Endothelial cell of umbilical vein (primary cell): ENCODE data around the gene PTPRT. TPM values are rescaled to one million over a fixed set of nuclear protein-coding genes. Genes with fewer than 3 reads are reported as not detected.

Source experiments
- BruUV-seq: library from RNA; stranded (reverse); fragments of 400-500 nt; replicated peaks from 2 replicates; lab custom pipeline; 2021; lab: Mats Ljungman, UMichigan
- CTCF ChIA-PET: fragments of 300-600, 350-600 bp; sonication (Branson Sonifier 250); formaldehyde crosslinking; loops from one replicate; lab custom pipeline; 2021; ENCODE audit warnings: antibody characterized with exemption, inconsistent platforms; lab: Charles Lee
- POLR2A ChIA-PET: fragments of 300-600, 350-600 bp; sonication (Branson Sonifier 250); formaldehyde crosslinking; loops from one replicate; lab custom pipeline; 2021; ENCODE audit warnings: antibody characterized with exemption, inconsistent platforms; lab: Charles Lee
- DNase-seq: peaks from one replicate; pipeline ENCODE4 v3.0.0-alpha.2; 2011; ENCODE audit warnings: low read depth, low spot score
- FAIRE-seq: peaks from 2 replicates; lab custom pipeline; 2011; peaks lifted over from hg19 to GRCh38; lab: Jason Lieb, UNC
- H2AFZ ChIP-seq: 2 replicates; pipeline ENCODE4 v1.6.0; 2012; ENCODE audit warnings: low read depth, low read length, control low read depth, inconsistent platforms
- H3K27ac ChIP-seq: 2 replicates; pipeline ENCODE4 v1.5.1; 2011; ENCODE audit warnings: low read depth, mild to moderate bottlenecking, control low read depth, low read length, moderate library complexity; ENCODE audit not compliant: insufficient read depth
- H3K27me3 ChIP-seq, 2 experiments: 2 replicates each; pipeline versions ENCODE4 v1.6.0 to v1.6.1; 2011; ENCODE audit warnings: low read length in 2 of 2, mixed read lengths in 1 of 2; ENCODE audit not compliant: control insufficient read depth in 2 of 2, insufficient read depth in 2 of 2
- H3K36me3 ChIP-seq, 2 experiments: 2 replicates in 1 of 2; 3 replicates in 1 of 2; pipeline ENCODE4 v1.5.1; 2011; ENCODE audit warnings: low read length in 2 of 2, mild to moderate bottlenecking in 1 of 2, moderate library complexity in 1 of 2; ENCODE audit not compliant: control insufficient read depth in 2 of 2, insufficient read depth in 2 of 2; ENCODE audit errors: extremely low read depth in 1 of 2
- H3K4me1 ChIP-seq: 3 replicates; pipeline ENCODE4 v1.5.1; 2011; ENCODE audit warnings: mild to moderate bottlenecking, low read length; ENCODE audit not compliant: control insufficient read depth, insufficient read depth; ENCODE audit errors: extremely low read depth
- H3K4me2 ChIP-seq: 2 replicates; pipeline ENCODE4 v1.6.1; 2011; ENCODE audit warnings: low read length, control low read depth, mixed read lengths; ENCODE audit not compliant: insufficient read depth
- H3K4me3 ChIP-seq, 3 experiments: fragments of 200-600 bp in 1 of 3; sonication (generic), shearing (Covaris generic) in 1 of 3; replicated peaks in 1 of 3; 2 replicates each; pipeline ENCODE4 v1.5.1; 2011 to 2016; ENCODE audit warnings: control low read depth in 3 of 3, low read length in 3 of 3, mild to moderate bottlenecking in 2 of 3, inconsistent platforms in 1 of 3, low read depth in 1 of 3, moderate library complexity in 1 of 3; ENCODE audit not compliant: insufficient read depth in 1 of 3
- H3K79me2 ChIP-seq: 2 replicates; pipeline ENCODE4 v1.6.0; 2012; ENCODE audit warnings: low read length, inconsistent platforms; ENCODE audit not compliant: control insufficient read depth, insufficient read depth
- H3K9ac ChIP-seq: replicated peaks from 2 replicates; pipeline ENCODE3; 2011; ENCODE audit warnings: low read length, control low read depth; ENCODE audit not compliant: insufficient read depth; ENCODE audit errors: extremely low read depth
- H3K9me1 ChIP-seq: replicated peaks from 3 replicates; pipeline ENCODE4 v1.6.0; 2011; ENCODE audit warnings: mild to moderate bottlenecking, low read length; ENCODE audit not compliant: control insufficient read depth, insufficient read depth; ENCODE audit errors: extremely low read depth
- H3K9me3 ChIP-seq: replicated peaks from 2 replicates; pipeline ENCODE4 v1.5.1; 2012; ENCODE audit warnings: low read length, inconsistent platforms; ENCODE audit not compliant: control insufficient read depth, insufficient read depth
- H4K20me1 ChIP-seq: replicated peaks from 2 replicates; pipeline ENCODE3; 2011; ENCODE audit warnings: mild to moderate bottlenecking, low read length; ENCODE audit not compliant: control insufficient read depth, insufficient read depth; ENCODE audit errors: extremely low read depth
- EZH2 ChIP-seq: IDR thresholded peaks from 2 replicates; pipeline ENCODE4 v1.6.1; 2012; ENCODE audit warnings: borderline replicate concordance, low read depth, mild to moderate bottlenecking, moderate library complexity, low read length, inconsistent platforms; ENCODE audit not compliant: severe bottlenecking
- FOS ChIP-seq: IDR thresholded peaks from 2 replicates; pipeline ENCODE4 v1.6.1; 2011; ENCODE audit warnings: mild to moderate bottlenecking, low read length, moderate library complexity, borderline replicate concordance; ENCODE audit not compliant: insufficient read depth
- GATA2 ChIP-seq: IDR thresholded peaks from 2 replicates; pipeline ENCODE4 v1.7.0; 2011; ENCODE audit warnings: low read depth, mild to moderate bottlenecking, moderate library complexity, mixed read lengths, low read length; ENCODE audit not compliant: insufficient read length, insufficient read depth
- JUN ChIP-seq: IDR thresholded peaks from 2 replicates; pipeline ENCODE4 v1.6.1; 2011; ENCODE audit warnings: borderline replicate concordance, low read depth; ENCODE audit not compliant: insufficient read length, insufficient read depth
- MYC ChIP-seq: IDR thresholded peaks from one replicate; pipeline ENCODE4 v1.6.1; 2011; ENCODE audit warnings: mild to moderate bottlenecking, low read depth, low read length
- POLR2A ChIP-seq: IDR thresholded peaks from 2 replicates; pipeline ENCODE4 v1.6.1; 2012; ENCODE audit warnings: low read depth, mild to moderate bottlenecking, control low read depth, low read length
- POLR2AphosphoS5 ChIP-seq: IDR thresholded peaks from 2 replicates; pipeline ENCODE4 v1.6.1; 2012; ENCODE audit warnings: low read depth, mild to moderate bottlenecking, control low read depth, low read length, moderate library complexity; ENCODE audit not compliant: insufficient read depth
- dilution Hi-C: fragments of 300-500 bp; cut with MboI; formaldehyde crosslinking; loops from one replicate; pipeline ENCODE4 v1.15.0; 2019; ENCODE audit warnings: low sequenced_read_pairs; ENCODE audit not compliant: extremely low pct_ligation_motif_present
- intact Hi-C: fragments of 100-400 bp; cut with micrococcal nuclease; formaldehyde crosslinking; loops from one replicate; pipeline ENCODE4 v1.10.0; 2022
- polyA plus RNA-seq, 4 experiments: library from polyadenylated mRNA; depleted of rRNA in 3 of 4; stranded (reverse) in 3 of 4; unstranded in 1 of 4; fragments of >200 nt; gene quantifications; 2 replicates each; pipeline versions ENCODE4 v1.2.1 to v1.2.3, GENCODE V29; 2011 to 2012; ENCODE audit warnings: missing spikeins in 1 of 4
- total RNA-seq: library from RNA; stranded (reverse); gene quantifications from 2 replicates; pipeline ENCODE4 v1.2.3, GENCODE V29; 2021
- TF ChIP-seq, protein P1 (sequence below), 2 donors: IDR thresholded peaks; 1 replicate in 1 of 2; 2 replicates in 1 of 2; pipeline ENCODE4 v1.5.1; 2011; ENCODE audit warnings: low read length in 2 of 2, mild to moderate bottlenecking in 2 of 2, moderate library complexity in 2 of 2, control low read depth in 1 of 2, inconsistent platforms in 1 of 2, low read depth in 1 of 2; ENCODE audit not compliant: insufficient read depth in 1 of 2; ENCODE audit errors: extremely low read depth in 1 of 2
- TF ChIP-seq, protein P2 (sequence below): IDR thresholded peaks from 2 replicates; pipeline ENCODE4 v1.6.1; 2011; ENCODE audit not compliant: insufficient read depth, insufficient read length

PTPRT gene
- total and polyA plus RNA-seq, 2 donors (not counting 3 experiments of a cell fraction or from before 2014, with no cell fraction given): not detected

- no peak for FAIRE-seq
- POLR2A ChIA-PET: no interaction called here
- CTCF ChIA-PET: no interaction called here
- Histone ChIP-seq H3K27ac (no peak overlapping the region), H3K4me3 (no peak overlapping the region), H3K4me1 (no peaks in the 10 kb centered on the region), H3K4me2 (no peak overlapping the region), H3K27me3 (no peaks in the 10 kb centered on the region), H3K36me3 (no peaks in the 10 kb centered on the region), H3K9ac (no peak overlapping the region), H4K20me1 (no peaks in the 10 kb centered on the region), H3K9me1 (no peaks in the 10 kb centered on the region), H2AFZ (no peak overlapping the region), H3K9me3 (peaks cover 6% of the 10 kb centered on the region), H3K79me2 (no peaks in the 10 kb centered on the region)
- dilution Hi-C loops: no loop called here
- TF ChIP-seq, protein P1, sequence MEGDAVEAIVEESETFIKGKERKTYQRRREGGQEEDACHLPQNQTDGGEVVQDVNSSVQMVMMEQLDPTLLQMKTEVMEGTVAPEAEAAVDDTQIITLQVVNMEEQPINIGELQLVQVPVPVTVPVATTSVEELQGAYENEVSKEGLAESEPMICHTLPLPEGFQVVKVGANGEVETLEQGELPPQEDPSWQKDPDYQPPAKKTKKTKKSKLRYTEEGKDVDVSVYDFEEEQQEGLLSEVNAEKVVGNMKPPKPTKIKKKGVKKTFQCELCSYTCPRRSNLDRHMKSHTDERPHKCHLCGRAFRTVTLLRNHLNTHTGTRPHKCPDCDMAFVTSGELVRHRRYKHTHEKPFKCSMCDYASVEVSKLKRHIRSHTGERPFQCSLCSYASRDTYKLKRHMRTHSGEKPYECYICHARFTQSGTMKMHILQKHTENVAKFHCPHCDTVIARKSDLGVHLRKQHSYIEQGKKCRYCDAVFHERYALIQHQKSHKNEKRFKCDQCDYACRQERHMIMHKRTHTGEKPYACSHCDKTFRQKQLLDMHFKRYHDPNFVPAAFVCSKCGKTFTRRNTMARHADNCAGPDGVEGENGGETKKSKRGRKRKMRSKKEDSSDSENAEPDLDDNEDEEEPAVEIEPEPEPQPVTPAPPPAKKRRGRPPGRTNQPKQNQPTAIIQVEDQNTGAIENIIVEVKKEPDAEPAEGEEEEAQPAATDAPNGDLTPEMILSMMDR (IDR thresholded peaks at IDR 0.05; ENCODE audit: extremely low read depth in 1 of 2, insufficient read depth in 1 of 2, low read depth in 1 of 2, low read length in 2 of 2): no peak
- TF ChIP-seq JUN (no peak), GATA2 (no peak), FOS (no peak), EZH2 (no peak), POLR2AphosphoS5 (no peak), POLR2A (no peak), MYC (no peak)
- TF ChIP-seq, protein P2, sequence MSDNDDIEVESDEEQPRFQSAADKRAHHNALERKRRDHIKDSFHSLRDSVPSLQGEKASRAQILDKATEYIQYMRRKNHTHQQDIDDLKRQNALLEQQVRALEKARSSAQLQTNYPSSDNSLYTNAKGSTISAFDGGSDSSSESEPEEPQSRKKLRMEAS: no peak
- no TSS peak for BruUV-seq
- intact Hi-C loops: no loop called here
- DNase-seq: no peak
Measured at GRCh38 chr20:42915081-42915480, 274.6 kb downstream of the PTPRT start.
